Activated T-cell treated with anti-CD3 and anti-CD28 coated beads for 1 hour (primary cell): ENCODE measurements around the gene SYTL3.
"Not testable (repeated sequence)": the region's sequence is repeated elsewhere in the genome, so short reads cannot be mapped to it uniquely, and the experiment has no call there.

ENCODE experiments used
- DNase-seq: peaks from one replicate; pipeline ENCODE4 v3.0.0-alpha.2; 2020; ENCODE audit warnings: low read depth

Gene SYTL3

GRCh38 chr6:158622545-158623190, 27.2 kb upstream of the SYTL3 start:
- DNase-seq, result no peak

GRCh38 chr6:158624684-158625682, 24.9 kb upstream of the SYTL3 start:
- DNase-seq, result no peak

- DNase-seq, result no peak
These were observed 24.0 kb upstream of the SYTL3 start for GRCh38 chr6:158625881-158626305.

- no peak for DNase-seq
These were observed 23.3 kb upstream of the SYTL3 start for GRCh38 chr6:158626360-158627167.

- no peak for DNase-seq
These were observed 22.5 kb upstream of the SYTL3 start for GRCh38 chr6:158627168-158627939.

- no peak for DNase-seq
These were observed 22.0 kb upstream of the SYTL3 start for GRCh38 chr6:158627940-158628211.

GRCh38 chr6:158628542-158628941, 21.3 kb upstream of the SYTL3 start:
- DNase-seq, result no peak

GRCh38 chr6:158629367-158630221, 20.3 kb upstream of the SYTL3 start:
- DNase-seq, result peak; percentile 21

GRCh38 chr6:158630938-158631616, 18.8 kb upstream of the SYTL3 start:
- no peak for DNase-seq

GRCh38 chr6:158631678-158632537, 17.9 kb upstream of the SYTL3 start:
- DNase-seq, result no peak

GRCh38 chr6:158632538-158633119, 17.2 kb upstream of the SYTL3 start:
- not testable (repeated sequence) for DNase-seq

GRCh38 chr6:158633127-158633526, 16.7 kb upstream of the SYTL3 start:
- DNase-seq, result no peak

- DNase-seq, result no peak
These were observed 15.0 kb upstream of the SYTL3 start for GRCh38 chr6:158634695-158635426.

GRCh38 chr6:158635427-158636073, 14.3 kb upstream of the SYTL3 start:
- no peak for DNase-seq

GRCh38 chr6:158636778-158637177, 13.1 kb upstream of the SYTL3 start:
- DNase-seq, result no peak

GRCh38 chr6:158638324-158638854, 11.5 kb upstream of the SYTL3 start:
- DNase-seq, result no peak

GRCh38 chr6:158639056-158639455, 10.8 kb upstream of the SYTL3 start:
- DNase-seq, result no peak
